ENCODE results near the gene SPATA24.
A peak's percentile ranks its signal among the peaks of the same experiment; 100 is the strongest.
"Not testable (repeated sequence)": the region's sequence is repeated elsewhere in the genome, so short reads cannot be mapped to it uniquely, and the experiment has no call there.

SPATA24 gene

GRCh38 chr5:139382807-139383206 is 21.1 kb downstream of the SPATA24 start:
- no peak for DNase-seq (ENCODE audit: low spot score)

DNA sequence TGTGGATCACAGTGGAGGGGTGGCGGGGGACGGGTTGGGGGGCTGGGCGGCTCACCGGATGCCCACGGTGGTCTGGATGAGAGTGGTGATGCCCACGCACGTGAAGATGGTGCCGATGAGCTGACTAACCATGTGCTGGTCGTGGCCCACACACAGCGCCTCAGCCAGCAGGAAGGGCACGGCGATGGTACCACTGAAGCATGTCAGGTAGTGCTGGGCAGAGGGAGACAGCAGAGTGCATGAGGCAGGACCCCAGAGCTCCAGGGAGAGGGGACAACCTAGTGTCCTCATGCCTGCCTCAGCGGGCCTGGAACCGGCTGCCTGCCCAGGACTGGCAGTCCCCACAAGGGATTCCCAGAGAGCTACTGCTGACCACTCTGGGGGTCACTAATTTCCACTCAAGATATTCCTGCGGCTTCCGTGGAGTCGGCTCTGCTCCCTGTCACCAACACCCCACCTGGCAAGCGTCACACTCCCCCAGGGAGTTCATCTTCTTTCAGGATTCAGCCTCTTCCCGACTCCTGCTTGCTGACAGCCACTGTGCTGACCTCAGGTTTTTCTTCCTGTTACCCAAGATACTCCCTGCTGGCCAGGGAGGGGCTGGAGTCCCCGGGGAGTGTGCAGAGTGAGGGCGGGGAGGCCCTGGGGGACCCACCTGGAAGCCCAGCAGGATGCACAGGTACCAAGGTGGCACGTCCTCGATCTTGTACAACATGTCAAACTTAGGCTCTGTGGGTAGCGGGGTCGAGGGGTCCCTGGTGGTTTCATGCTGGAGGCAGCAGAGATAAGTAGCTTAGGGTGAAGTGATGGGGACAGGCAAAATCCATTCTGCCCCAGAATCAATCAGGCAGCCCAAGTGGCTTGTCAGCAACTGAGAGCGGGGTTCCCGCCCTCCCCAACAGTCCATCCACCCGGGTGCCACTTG is 21.8 kb downstream of the SPATA24 start:
- DNase-seq (ENCODE audit: low spot score) = no peak

DNA sequence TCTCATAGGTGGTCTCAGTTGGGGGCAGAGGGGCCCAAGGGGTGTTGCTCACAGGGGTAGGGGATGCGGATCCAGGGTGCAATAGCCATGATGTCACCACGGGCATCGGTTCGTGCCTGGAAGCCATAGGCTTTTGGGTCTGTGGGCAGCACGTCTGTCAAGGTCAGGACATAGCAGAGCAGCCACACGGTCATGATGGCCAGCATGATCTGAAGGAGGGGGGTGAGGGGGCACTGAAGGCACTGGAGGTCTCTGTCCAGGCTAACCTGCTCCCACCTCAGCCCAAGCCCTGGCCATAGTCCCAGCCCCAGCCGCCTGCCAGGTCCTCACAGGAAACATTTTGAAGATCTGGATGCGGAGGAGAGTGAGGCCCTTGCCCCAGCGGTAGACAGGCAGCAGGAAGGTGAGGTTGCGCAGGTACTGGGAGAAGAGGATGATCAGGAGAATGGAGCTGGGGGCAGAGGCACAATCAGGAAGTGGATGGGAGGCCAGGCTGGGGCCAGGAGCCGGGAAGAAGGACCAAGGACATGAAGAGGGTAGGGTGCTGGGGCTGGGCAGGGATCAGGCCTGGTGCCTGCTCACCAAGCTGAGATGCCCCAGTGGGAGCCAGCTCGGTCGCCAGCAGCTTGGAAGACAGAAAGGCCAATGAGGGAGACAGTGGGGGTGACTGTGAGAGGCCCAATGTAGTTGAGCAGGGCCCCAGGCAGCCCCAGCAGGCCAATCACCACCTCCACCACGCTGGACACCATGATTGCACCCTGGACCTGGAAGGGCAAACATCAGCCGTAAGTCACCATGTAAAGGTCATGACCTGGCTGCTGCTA is 24.1 kb downstream of the SPATA24 start:
- no peak for DNase-seq (ENCODE audit: low spot score)

DNA sequence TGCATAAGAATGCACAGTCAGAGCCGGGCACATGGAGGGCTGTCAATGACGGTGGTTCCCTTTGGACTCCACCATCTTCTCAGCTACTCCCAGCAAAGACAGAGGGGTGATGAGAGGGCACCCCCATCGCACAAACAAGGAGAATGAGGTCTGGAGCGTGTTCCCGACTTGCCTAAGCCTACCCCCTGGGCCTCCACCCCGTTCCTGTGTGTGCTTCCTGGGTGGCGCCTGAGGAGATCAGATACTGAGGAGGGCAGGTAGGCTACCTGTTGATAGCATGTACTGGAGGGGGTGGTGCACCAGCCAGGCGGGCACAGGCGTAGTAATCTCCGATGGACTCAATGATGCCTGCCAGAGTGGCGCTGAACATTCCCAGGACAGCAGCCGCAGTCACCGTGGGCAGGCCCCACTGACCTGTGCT is 24.9 kb downstream of the SPATA24 start:
- DNase-seq (ENCODE audit: low spot score) = no peak

- peak; percentile 77 for DNase-seq (ENCODE audit: low spot score)
These were observed 25.6 kb downstream of the SPATA24 start for GRCh38 chr5:139378101-139378825.

- no peak for DNase-seq (ENCODE audit: low spot score)
These were observed 26.7 kb downstream of the SPATA24 start for GRCh38 chr5:139377226-139377625.

DNA sequence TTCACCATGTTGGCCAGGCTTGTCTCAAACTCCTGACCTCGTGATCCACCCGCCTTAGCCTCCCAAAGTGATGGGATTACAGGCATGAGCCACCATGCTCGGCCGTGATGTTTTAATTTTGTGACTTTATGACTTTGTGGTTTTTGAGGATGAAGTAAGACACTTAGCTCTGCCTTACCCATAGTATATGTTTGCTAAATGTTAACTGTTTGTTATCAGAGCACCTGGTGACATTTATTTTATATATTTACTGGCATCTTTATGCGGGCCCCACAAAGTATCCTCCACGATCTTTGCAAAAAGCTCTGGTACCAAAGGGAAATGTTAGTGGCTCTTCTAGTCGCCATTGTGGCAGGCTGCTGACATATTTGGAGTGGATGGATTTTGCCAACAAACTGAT is 27.5 kb downstream of the SPATA24 start:
- DNase-seq (ENCODE audit: low spot score) = no peak

GRCh38 chr5:139374909-139375308 is 29.0 kb downstream of the SPATA24 start:
- DNase-seq (ENCODE audit: low spot score) = no peak

GRCh38 chr5:139371482-139372435 is 32.1 kb downstream of the SPATA24 start:
- no peak for DNase-seq (ENCODE audit: low spot score)

GRCh38 chr5:139369181-139369580 is 34.7 kb downstream of the SPATA24 start:
- DNase-seq (ENCODE audit: low spot score) = no peak

GRCh38 chr5:139368613-139369012 is 35.3 kb downstream of the SPATA24 start:
- DNase-seq (ENCODE audit: low spot score) = no peak

GRCh38 chr5:139364466-139364865 is 39.4 kb downstream of the SPATA24 start:
- no peak for DNase-seq (ENCODE audit: low spot score)

GRCh38 chr5:139363937-139364336 is 40.0 kb downstream of the SPATA24 start:
- no peak for DNase-seq (ENCODE audit: low spot score)

DNA sequence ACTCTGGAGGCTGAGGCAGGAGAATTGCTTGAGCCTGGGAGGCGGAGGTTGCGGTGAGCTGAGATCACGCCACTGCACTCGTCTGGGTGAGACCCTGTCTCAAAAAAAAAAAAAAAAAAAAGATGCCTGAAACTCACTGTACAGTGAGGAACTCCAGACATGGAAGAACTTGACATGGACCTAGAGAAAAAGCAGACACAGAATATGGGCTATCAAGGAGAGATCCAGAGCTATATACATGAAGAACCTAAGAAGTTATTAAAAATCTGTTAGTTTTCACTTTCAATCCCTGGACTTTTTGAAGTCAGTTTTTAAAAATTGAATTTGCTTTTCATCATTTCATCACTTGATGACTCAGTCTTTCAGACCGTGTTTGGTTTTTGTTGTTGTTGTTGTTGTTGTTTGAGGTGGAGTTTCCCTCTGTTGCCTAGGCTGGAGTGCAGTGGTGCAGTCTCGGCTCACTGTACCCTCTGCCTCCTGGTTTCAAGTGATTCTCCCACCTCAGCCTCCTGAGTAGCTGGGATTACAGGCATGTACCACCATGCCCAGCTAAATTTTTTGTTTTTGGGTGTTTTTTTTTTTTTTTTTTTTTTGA is 42.0 kb downstream of the SPATA24 start:
- DNase-seq (ENCODE audit: low spot score) = no peak

DNA sequence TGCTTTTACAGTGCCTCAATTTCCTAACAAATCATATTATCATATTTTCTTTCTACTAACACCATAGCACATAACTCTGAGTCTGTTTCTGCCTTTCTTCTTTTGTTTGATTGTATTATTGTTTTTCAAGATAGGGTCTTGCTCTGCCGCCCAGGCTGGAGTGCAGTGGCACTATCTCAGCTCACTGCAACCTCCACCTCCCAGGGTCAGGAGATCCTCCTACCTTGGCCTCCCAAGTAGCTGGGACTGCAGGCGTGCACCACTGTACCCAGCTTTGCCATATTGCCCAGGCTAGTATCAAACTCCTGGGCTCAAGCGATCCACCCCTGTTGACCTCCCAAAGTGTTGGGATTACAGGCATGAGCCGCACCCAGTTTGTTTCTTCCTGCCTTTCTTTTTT is 43.5 kb downstream of the SPATA24 start:
- DNase-seq (ENCODE audit: low spot score) = no peak

DNA sequence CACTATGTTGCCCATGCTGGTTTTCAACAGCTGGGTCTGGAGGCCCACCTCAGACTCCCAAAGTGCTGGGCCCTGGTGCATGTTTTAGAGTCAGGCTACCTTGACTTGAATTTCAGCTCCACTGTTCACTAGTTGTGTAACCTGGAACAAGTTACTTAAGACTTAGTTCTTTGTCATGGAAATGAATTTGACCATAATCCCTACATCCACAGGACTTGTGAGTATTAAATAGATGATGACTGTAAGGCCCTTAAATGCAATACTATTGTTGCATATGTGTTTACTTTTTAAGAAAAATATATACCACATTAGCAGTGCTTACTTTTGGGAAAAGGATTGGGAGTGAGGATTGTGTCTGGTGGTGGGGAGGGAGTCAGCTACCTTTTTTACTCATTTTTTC is 45.8 kb downstream of the SPATA24 start:
- no peak for DNase-seq (ENCODE audit: low spot score)

GRCh38 chr5:139355900-139356299 is 48.0 kb downstream of the SPATA24 start:
- DNase-seq (ENCODE audit: low spot score) = not testable (repeated sequence)

DNA sequence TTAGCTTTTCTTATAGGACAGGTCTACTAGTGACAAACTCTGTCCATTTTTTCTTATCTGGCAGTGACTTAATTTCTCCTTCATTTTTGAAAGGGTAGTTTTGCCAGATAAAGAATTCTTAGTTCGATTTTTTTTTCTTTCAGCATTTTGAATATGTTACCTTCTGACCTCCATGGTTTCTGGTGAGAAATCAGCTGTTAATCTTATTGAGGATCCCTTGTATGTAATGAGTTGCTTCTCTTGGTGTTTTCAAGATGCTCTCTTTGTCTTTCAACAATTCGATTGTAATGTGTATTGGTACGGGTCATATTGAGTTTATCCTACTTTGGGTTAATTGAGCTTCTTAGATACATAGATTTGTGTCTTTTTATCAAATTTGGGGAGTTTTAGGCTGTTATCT is 49.7 kb downstream of the SPATA24 start:
- DNase-seq (ENCODE audit: low spot score) = no peak

- not testable (repeated sequence) for DNase-seq (ENCODE audit: low spot score)
These were observed 56.0 kb downstream of the SPATA24 start for GRCh38 chr5:139347863-139348262.
